Tibial artery (tissue), 4 donors: ENCODE measurements around the gene HSPB6.

Source experiments
- DNase-seq, 2 donors: peaks; one replicate each; pipeline ENCODE4 v3.0.0-alpha.2; 2019
- H3K27ac ChIP-seq, 2 donors: fragments of 200-600 bp; sonication (generic) in 1 of 2; 1 replicate in 1 of 2; 2 replicates in 1 of 2; pipeline ENCODE4 v1.5.1; 2018 to 2019; ENCODE audit warnings: mild to moderate bottlenecking in 1 of 2
- H3K27me3 ChIP-seq, 2 donors: fragments of 200-600 bp; sonication (generic) in 1 of 2; one replicate each; pipeline versions ENCODE4 v1.5.1 to v1.6.0; 2016 to 2019
- H3K36me3 ChIP-seq, 3 donors: fragments of 200-600 bp; sonication (generic) in 2 of 3; one replicate each; pipeline ENCODE4 v1.5.1; 2016 to 2019; ENCODE audit warnings: mild to moderate bottlenecking in 2 of 3
- H3K4me1 ChIP-seq, 4 donors: fragments of 200-600 bp; sonication (generic) in 2 of 4; 1 replicate in 3 of 4; 2 replicates in 1 of 4; pipeline ENCODE4 v1.5.1; 2016 to 2019
- H3K4me3 ChIP-seq, 2 donors: fragments of 200-600 bp; sonication (generic) in 1 of 2; 1 replicate in 1 of 2; 2 replicates in 1 of 2; pipeline ENCODE4 v1.5.1; 2018 to 2019; ENCODE audit warnings: mild to moderate bottlenecking in 2 of 2
- H3K9me3 ChIP-seq, 3 donors: fragments of 200-600 bp; sonication (generic) in 1 of 3; one replicate each; pipeline ENCODE4 v1.5.1; 2016 to 2019
- CTCF ChIP-seq, 2 experiments: fragments of 200-600 bp in 1 of 2; fragments of 450-650 bp in 1 of 2; IDR thresholded peaks; one replicate each; pipeline ENCODE4 v1.5.1; 2017 to 2019; ENCODE audit warnings: antibody characterized with exemption in 2 of 2, mild to moderate bottlenecking in 1 of 2, moderate library complexity in 1 of 2
- intact Hi-C: fragments of 100-400 bp; cut with DNase I; formaldehyde crosslinking; loops from one replicate; pipeline ENCODE4 v1.15.0; 2023; ENCODE audit warnings: low total_unique reads

Gene HSPB6

GRCh38 chr19:35729763-35730162 is 27.1 kb downstream of the HSPB6 start:
- Histone ChIP-seq H3K27ac (no peak overlapping the region), H3K36me3 (peaks cover 81 to 100% (median 98%) of the 10 kb centered on the region in 3 donors), H3K4me3 (no peak overlapping the region), H3K4me1 (no peaks in the 10 kb centered on the region), H3K9me3 (no peaks in the 10 kb centered on the region), H3K27me3 (no peaks in the 10 kb centered on the region)
- no peak for DNase-seq
- TF ChIP-seq CTCF (IDR thresholded peaks at IDR 0.05): no peak
- intact Hi-C loops: no loop called here

GRCh38 chr19:35729021-35729420 is 27.8 kb downstream of the HSPB6 start:
- intact Hi-C loops: no loop called here
- Histone ChIP-seq H3K4me3 (no peak overlapping the region), H3K36me3 (peaks cover 88 to 100% (median 100%) of the 10 kb centered on the region in 3 donors)

GRCh38 chr19:35727956-35728706 is 28.7 kb downstream of the HSPB6 start:
- H3K4me3 ChIP-seq: no peak overlapping the region
- peaks cover 97 to 100% (median 100%) of the 10 kb centered on the region in 3 donors for H3K36me3 ChIP-seq
- TF ChIP-seq CTCF (IDR thresholded peaks at IDR 0.05): no peak
- no peak for DNase-seq
- intact Hi-C loops: no loop called here
- H3K4me1 ChIP-seq: no peaks in the 10 kb centered on the region
- H3K9me3 ChIP-seq: no peaks in the 10 kb centered on the region
- no peak overlapping the region for H3K27ac ChIP-seq
- no peaks in the 10 kb centered on the region for H3K27me3 ChIP-seq

More at GRCh38 chr19:35729021-35729420, 27.8 kb downstream of the HSPB6 start:
- Histone ChIP-seq H3K27me3 (no peaks in the 10 kb centered on the region), H3K9me3 (no peaks in the 10 kb centered on the region), H3K27ac (no peak overlapping the region), H3K4me1 (no peaks in the 10 kb centered on the region)
- DNase-seq: no peak
- no peak for TF ChIP-seq CTCF (IDR thresholded peaks at IDR 0.05)

- no peak overlapping the region for H3K4me3 ChIP-seq
- no peak for TF ChIP-seq CTCF (IDR thresholded peaks at IDR 0.05)
- peaks cover 100% of the 10 kb centered on the region in 3 donors for H3K36me3 ChIP-seq
- H3K9me3 ChIP-seq: no peaks in the 10 kb centered on the region
- DNase-seq: no peak
- no peaks in the 10 kb centered on the region for H3K27me3 ChIP-seq
- intact Hi-C loops: no loop called here
- no peaks in the 10 kb centered on the region for H3K4me1 ChIP-seq
- H3K27ac ChIP-seq: no peak overlapping the region
Observed at GRCh38 chr19:35727053-35727955, 29.5 kb downstream of the HSPB6 start.

- H3K4me3 ChIP-seq: no peak overlapping the region
- H3K4me1 ChIP-seq: peaks cover 0 to 8% (median 0%) of the 10 kb centered on the region in 4 donors
- TF ChIP-seq CTCF (IDR thresholded peaks at IDR 0.05): no peak
- intact Hi-C loops: no loop called here
- H3K27me3 ChIP-seq: no peaks in the 10 kb centered on the region
- no peaks in the 10 kb centered on the region for H3K9me3 ChIP-seq
- peaks cover 92 to 100% (median 100%) of the 10 kb centered on the region in 3 donors for H3K36me3 ChIP-seq
- no peak for DNase-seq
- no peak overlapping the region for H3K27ac ChIP-seq
Observed at GRCh38 chr19:35725216-35725861, 31.5 kb downstream of the HSPB6 start.
